H1 (cell line): ENCODE data around the gene UPP1. TPM values are rescaled to one million over a fixed set of nuclear protein-coding genes. Genes with fewer than 3 reads are reported as not detected.

ENCODE experiments used
- ASH2L ChIP-seq: fragments of 200-600, 300-600 bp; sonication (generic); IDR thresholded peaks from one replicate; pipeline ENCODE4 v1.7.1; 2017; ENCODE audit warnings: low read length
- CBX5 ChIP-seq: fragments of 300-800, 300-1000 bp; sonication (generic); IDR thresholded peaks from 2 replicates; pipeline ENCODE4 v1.7.1; 2016; ENCODE audit warnings: antibody characterized with exemption, low read length, low read depth
- CREB1 ChIP-seq: IDR thresholded peaks from 2 replicates; pipeline ENCODE4 v1.6.1; 2012; ENCODE audit warnings: inconsistent platforms
- CTBP2 ChIP-seq: IDR thresholded peaks from 2 replicates; pipeline ENCODE4 v1.7.0; 2011; ENCODE audit warnings: borderline replicate concordance, mild to moderate bottlenecking, moderate library complexity, mixed read lengths, low read length; ENCODE audit not compliant: insufficient read depth, insufficient read length
- NRF1 ChIP-seq: IDR thresholded peaks from 2 replicates; pipeline ENCODE4 v1.6.1; 2011; ENCODE audit warnings: mild to moderate bottlenecking, low read depth, low read length, improper control_type of control experiment
- SIN3A ChIP-seq, 2 experiments: IDR thresholded peaks in 1 of 2; conservative IDR thresholded peaks in 1 of 2; 2 replicates each; pipeline ENCODE4 v1.6.1; 2011 to 2012; ENCODE audit warnings: low read length in 2 of 2, improper control_type of control experiment in 1 of 2, low read depth in 1 of 2, mild to moderate bottlenecking in 1 of 2
- polyA plus RNA-seq, 7 experiments: library from polyadenylated mRNA; depleted of rRNA in 3 of 7; stranded (reverse) in 5 of 7; unstranded in 2 of 7; fragments of >200 nt in 5 of 7; fragments of 200-250 nt in 2 of 7; gene quantifications; 1 replicate in 5 of 7; 2 replicates in 1 of 7; 4 replicates in 1 of 7; pipeline versions ENCODE4 v1.2.1 to v1.2.3, GENCODE V29; 2011 to 2013; ENCODE audit warnings: missing spikeins in 2 of 7, mixed read lengths in 2 of 7
- total RNA-seq: library from RNA; stranded (reverse); fragmentation: NEBNext Ultra II Directional; extraction: Animal tissue kit (Norgen Biotek cat#: 25700); gene quantifications from 2 replicates; pipeline ENCODE4 v1.2.1, GENCODE V29; 2021
- TF ChIP-seq, protein P1 (sequence below): fragments of 300-600 bp; sonication (generic); IDR thresholded peaks from 2 replicates; pipeline ENCODE4 v1.7.1; 2012; ENCODE audit warnings: low read length, moderate library complexity, mild to moderate bottlenecking, inconsistent platforms; ENCODE audit not compliant: insufficient replicate concordance

UPP1 gene
- total and polyA plus RNA-seq, 2 of the 8 experiments (the other 6 are each of a cell fraction or from before 2014, with no cell fraction given), result 40.7 to 46.2 TPM

DNA sequence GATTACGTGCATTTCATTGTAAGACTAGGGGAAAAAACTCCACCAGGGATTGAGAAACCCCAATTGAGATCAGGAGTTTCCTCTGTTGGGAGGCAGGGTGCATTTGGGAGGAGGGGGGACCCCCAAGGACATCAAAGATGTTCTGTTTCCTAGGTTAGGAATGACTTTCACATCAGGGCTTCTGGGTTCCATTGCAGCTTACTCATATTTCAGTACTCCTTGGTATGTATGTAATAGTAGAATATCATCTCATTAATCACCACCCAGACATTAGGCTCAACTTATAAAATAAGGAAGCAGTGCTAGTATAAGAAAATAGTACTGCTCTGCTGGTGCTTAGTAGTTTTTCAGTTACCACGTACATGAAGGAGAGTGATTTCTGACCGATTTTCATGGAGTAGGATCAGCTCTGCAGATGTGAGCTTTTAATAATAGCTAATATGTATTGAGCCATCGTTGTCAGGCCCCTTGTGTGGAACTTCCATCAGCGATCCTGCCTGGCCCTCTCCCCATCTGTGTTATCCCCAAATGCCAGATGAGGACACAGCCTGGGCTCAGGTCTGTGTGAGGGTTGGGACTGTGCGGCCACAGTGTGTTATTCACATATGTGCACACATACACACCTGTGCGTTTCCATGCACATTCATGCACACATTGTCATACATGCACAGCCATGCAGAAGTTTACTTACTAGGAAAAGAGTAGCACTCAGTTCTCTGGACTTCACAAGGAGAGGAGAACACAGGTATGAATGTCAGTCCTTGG is 23.5 kb downstream of the UPP1 start (continued):
- TF ChIP-seq, protein P1, sequence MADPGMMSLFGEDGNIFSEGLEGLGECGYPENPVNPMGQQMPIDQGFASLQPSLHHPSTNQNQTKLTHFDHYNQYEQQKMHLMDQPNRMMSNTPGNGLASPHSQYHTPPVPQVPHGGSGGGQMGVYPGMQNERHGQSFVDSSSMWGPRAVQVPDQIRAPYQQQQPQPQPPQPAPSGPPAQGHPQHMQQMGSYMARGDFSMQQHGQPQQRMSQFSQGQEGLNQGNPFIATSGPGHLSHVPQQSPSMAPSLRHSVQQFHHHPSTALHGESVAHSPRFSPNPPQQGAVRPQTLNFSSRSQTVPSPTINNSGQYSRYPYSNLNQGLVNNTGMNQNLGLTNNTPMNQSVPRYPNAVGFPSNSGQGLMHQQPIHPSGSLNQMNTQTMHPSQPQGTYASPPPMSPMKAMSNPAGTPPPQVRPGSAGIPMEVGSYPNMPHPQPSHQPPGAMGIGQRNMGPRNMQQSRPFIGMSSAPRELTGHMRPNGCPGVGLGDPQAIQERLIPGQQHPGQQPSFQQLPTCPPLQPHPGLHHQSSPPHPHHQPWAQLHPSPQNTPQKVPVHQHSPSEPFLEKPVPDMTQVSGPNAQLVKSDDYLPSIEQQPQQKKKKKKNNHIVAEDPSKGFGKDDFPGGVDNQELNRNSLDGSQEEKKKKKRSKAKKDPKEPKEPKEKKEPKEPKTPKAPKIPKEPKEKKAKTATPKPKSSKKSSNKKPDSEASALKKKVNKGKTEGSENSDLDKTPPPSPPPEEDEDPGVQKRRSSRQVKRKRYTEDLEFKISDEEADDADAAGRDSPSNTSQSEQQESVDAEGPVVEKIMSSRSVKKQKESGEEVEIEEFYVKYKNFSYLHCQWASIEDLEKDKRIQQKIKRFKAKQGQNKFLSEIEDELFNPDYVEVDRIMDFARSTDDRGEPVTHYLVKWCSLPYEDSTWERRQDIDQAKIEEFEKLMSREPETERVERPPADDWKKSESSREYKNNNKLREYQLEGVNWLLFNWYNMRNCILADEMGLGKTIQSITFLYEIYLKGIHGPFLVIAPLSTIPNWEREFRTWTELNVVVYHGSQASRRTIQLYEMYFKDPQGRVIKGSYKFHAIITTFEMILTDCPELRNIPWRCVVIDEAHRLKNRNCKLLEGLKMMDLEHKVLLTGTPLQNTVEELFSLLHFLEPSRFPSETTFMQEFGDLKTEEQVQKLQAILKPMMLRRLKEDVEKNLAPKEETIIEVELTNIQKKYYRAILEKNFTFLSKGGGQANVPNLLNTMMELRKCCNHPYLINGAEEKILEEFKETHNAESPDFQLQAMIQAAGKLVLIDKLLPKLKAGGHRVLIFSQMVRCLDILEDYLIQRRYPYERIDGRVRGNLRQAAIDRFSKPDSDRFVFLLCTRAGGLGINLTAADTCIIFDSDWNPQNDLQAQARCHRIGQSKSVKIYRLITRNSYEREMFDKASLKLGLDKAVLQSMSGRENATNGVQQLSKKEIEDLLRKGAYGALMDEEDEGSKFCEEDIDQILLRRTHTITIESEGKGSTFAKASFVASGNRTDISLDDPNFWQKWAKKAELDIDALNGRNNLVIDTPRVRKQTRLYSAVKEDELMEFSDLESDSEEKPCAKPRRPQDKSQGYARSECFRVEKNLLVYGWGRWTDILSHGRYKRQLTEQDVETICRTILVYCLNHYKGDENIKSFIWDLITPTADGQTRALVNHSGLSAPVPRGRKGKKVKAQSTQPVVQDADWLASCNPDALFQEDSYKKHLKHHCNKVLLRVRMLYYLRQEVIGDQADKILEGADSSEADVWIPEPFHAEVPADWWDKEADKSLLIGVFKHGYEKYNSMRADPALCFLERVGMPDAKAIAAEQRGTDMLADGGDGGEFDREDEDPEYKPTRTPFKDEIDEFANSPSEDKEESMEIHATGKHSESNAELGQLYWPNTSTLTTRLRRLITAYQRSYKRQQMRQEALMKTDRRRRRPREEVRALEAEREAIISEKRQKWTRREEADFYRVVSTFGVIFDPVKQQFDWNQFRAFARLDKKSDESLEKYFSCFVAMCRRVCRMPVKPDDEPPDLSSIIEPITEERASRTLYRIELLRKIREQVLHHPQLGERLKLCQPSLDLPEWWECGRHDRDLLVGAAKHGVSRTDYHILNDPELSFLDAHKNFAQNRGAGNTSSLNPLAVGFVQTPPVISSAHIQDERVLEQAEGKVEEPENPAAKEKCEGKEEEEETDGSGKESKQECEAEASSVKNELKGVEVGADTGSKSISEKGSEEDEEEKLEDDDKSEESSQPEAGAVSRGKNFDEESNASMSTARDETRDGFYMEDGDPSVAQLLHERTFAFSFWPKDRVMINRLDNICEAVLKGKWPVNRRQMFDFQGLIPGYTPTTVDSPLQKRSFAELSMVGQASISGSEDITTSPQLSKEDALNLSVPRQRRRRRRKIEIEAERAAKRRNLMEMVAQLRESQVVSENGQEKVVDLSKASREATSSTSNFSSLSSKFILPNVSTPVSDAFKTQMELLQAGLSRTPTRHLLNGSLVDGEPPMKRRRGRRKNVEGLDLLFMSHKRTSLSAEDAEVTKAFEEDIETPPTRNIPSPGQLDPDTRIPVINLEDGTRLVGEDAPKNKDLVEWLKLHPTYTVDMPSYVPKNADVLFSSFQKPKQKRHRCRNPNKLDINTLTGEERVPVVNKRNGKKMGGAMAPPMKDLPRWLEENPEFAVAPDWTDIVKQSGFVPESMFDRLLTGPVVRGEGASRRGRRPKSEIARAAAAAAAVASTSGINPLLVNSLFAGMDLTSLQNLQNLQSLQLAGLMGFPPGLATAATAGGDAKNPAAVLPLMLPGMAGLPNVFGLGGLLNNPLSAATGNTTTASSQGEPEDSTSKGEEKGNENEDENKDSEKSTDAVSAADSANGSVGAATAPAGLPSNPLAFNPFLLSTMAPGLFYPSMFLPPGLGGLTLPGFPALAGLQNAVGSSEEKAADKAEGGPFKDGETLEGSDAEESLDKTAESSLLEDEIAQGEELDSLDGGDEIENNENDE, result no peak
- no peak for TF ChIP-seq SIN3A (conservative IDR thresholded peaks at IDR 0.05 in 1 of 2, IDR thresholded peaks at IDR 0.05 in 1 of 2; ENCODE audit: low read depth in 1 of 2, low read length in 2 of 2)
- no peak for TF ChIP-seq ASH2L
- TF ChIP-seq CTBP2, result no peak
- TF ChIP-seq CBX5, result no peak
- no peak for TF ChIP-seq NRF1
- TF ChIP-seq CREB1, result no peak
